Suprapubic skin (tissue), 4 donors: ENCODE results near the gene PSMA2.

ENCODE experiments used
- CTCF ChIP-seq, 2 donors: fragments of 200-600 bp in 1 of 2; fragments of 450-650 bp in 1 of 2; sonication (generic) in 1 of 2; IDR thresholded peaks; one replicate each; pipeline ENCODE4 v1.5.1; 2016 to 2019; ENCODE audit warnings: antibody characterized with exemption in 2 of 2, mild to moderate bottlenecking in 1 of 2, moderate library complexity in 1 of 2
- EP300 ChIP-seq: sonication (generic); formaldehyde crosslinking; IDR thresholded peaks from one replicate; pipeline ENCODE4 v1.6.1; 2017; ENCODE audit warnings: antibody characterized with exemption
- POLR2A ChIP-seq, 2 donors: fragments of 450-650 bp; IDR thresholded peaks; one replicate each; pipeline ENCODE4 v1.6.1; 2017; ENCODE audit warnings: antibody characterized with exemption in 2 of 2, mild to moderate bottlenecking in 2 of 2, moderate library complexity in 2 of 2
- POLR2AphosphoS5 ChIP-seq, 3 donors: sonication (generic); formaldehyde crosslinking; IDR thresholded peaks; one replicate each; pipeline ENCODE4 v1.6.1; 2017; ENCODE audit warnings: antibody characterized with exemption in 3 of 3

- no peak for TF ChIP-seq CTCF (IDR thresholded peaks at IDR 0.05)
- TF ChIP-seq EP300, result no peak
- TF ChIP-seq POLR2AphosphoS5 (IDR thresholded peaks at IDR 0.05), result no peak
- no peak for TF ChIP-seq POLR2A (IDR thresholded peaks at IDR 0.05)
Measured at GRCh38 chr7:42931447-42931833, 534 bp downstream of the PSMA2 start.
